GM21717 (cell line): ENCODE measurements around the gene PRKG1.

Experiments used
- ATAC-seq: cut with Tn5 transposase; IDR thresholded peaks from one replicate; pipeline ENCODE4 v1.9.1; 2021; ENCODE audit warnings: mild to moderate bottlenecking, moderate library complexity; ENCODE audit not compliant: unreplicated experiment

Gene PRKG1

DNA sequence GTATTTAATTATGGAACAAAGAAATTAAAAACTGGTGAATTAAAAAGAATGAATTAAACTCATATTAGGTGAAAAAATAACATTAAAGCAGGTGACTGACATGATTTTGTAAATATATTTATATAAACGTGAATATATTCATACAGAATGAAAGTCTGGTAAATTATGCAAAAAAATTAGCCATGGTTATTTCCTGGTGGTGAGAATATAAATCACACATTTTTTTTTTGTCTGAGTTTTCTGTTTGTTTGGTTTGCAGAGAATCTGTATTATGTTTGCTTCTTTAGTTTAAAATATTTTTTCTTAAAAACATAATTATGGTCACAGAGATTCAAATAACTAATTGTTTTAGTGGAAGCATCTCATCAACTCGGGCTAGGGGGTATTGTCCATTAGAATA lies 698.1 kb downstream of the PRKG1 start:
- no peak for ATAC-seq

DNA sequence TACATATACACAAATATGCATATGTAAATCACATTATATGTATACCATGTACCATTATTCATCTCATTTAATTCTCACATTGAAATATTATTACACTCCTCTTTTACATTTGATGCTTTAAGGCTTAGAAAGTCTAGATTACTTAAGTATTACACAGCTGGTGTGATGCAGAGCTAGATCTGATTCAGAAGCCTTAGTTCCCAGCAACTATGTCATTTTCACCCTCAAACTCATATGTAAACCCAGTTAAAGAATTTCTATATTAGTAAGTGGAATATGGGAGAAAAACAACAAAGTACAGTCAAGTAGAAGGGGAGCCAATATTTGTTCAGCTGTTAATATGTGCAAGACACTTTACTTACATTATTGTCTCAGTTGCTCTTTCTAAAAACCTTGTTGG lies 699.4 kb downstream of the PRKG1 start:
- no peak for ATAC-seq

GRCh38 chr10:51783941-51784340 lies 709.7 kb downstream of the PRKG1 start:
- ATAC-seq: no peak

DNA sequence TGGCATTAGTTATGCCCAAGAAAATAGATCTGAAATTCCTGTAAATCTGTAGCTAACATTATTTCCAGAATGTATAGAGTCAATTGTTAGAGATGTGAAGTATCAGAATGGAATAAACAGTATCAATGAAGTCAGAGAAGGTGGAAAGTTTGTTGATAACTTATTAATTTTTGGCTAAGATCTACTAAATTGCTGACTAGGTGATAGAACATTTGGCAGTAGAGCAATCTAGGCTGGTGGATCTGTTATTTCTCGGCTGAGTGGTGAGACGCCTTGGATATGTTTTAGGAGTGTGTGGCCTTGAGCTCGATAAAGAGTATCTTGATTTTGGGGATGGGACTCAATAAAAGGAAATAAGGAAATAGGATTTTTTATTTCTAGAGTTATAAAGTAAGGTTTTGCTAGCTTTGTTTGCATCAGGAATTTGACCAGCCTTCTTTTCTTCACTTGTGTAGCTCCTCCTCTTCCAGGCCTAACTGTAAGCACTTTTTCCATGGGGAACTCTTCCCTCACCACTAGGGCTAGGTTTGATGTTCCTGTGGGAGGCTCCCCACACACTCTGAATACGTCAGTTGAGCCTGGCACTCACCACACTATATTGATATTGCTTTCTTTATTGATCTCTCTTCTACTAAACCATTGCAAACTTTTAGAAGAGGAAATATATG lies 711.9 kb downstream of the PRKG1 start:
- ATAC-seq: no peak

GRCh38 chr10:51786684-51787035 lies 712.4 kb downstream of the PRKG1 start:
- no peak for ATAC-seq

GRCh38 chr10:51788273-51788672 lies 714.0 kb downstream of the PRKG1 start:
- no peak for ATAC-seq

GRCh38 chr10:51789118-51789517 lies 714.8 kb downstream of the PRKG1 start:
- ATAC-seq: no peak

DNA sequence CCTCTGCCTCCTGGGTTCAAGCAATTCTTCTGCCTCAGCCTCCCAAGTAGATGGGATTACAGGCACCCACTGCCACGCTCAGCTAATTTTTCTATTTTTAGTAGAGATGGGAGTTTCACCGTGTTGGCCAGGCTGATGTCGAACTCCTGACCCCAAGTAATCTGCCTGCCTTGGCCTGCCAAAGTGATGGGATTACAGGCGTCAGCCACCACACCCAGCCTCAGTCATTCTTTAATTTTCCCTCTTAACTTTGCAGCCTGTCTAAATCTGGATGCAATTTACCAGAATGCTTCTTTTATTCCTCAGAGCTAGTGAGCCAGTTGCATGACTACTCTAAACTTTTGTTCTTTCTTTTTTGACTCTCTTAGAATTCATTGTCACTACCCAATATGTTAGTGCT lies 715.6 kb downstream of the PRKG1 start:
- ATAC-seq: no peak

- no peak for ATAC-seq
Measured at GRCh38 chr10:51792678-51793077, 718.4 kb downstream of the PRKG1 start.

- ATAC-seq: no peak
Measured at GRCh38 chr10:51800121-51800520, 725.8 kb downstream of the PRKG1 start.

DNA sequence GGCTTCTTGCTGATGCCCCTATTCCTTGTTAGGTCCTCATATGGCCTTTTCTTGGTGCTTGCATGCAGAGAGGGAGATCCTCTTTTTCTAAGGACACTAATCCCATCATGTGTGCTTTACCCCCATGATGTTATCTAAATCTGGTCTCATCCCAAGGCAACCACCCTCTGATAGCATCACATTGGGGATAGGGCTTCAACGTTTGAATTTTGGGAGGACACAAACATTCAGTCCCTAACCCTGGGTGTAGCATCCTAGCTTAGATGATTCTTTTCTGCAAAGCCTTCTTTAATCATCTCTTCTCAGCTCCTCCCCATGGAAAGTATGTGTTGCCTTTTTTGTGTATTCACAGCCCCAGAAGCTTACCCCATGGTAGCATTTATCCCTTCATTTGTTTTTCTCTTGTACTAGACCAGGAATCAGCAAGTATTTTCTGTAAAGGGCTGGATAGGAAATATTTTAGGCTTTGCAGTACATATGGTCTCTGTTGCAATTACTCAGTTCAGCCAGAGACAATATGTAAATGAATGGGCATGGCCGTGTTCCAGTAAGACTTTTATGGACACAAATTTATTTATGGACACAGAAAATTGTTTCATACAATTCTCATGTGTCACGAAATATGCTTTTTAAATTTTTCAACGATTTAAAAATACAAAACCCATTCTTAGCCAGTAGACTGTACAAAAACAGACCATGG lies 726.6 kb downstream of the PRKG1 start:
- no peak for ATAC-seq

GRCh38 chr10:51802030-51802429 lies 727.7 kb downstream of the PRKG1 start:
- ATAC-seq: no peak

- no peak for ATAC-seq
Measured at GRCh38 chr10:51804866-51805265, 730.6 kb downstream of the PRKG1 start.

- no peak for ATAC-seq
Measured at GRCh38 chr10:51806079-51806835, 732.0 kb downstream of the PRKG1 start.

DNA sequence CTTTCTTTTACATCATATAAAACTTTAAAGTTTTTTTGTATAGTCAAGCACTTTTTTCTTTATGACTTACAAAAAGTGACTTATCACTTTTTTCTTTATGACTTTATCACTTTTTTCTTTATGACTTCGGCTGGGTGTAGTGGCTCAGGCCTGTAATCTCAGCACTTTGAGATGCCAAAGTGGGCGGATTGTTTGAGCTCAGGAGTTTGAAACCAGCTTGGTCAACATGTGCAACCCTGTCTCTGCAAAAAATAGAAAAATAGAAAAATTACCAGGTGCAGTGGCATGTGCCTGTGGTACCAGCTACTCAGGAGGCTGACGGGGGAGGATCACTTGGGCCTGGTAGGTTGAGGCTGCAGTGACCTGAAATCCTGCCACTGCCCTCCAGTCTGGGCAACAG lies 733.9 kb downstream of the PRKG1 start:
- ATAC-seq: no peak

DNA sequence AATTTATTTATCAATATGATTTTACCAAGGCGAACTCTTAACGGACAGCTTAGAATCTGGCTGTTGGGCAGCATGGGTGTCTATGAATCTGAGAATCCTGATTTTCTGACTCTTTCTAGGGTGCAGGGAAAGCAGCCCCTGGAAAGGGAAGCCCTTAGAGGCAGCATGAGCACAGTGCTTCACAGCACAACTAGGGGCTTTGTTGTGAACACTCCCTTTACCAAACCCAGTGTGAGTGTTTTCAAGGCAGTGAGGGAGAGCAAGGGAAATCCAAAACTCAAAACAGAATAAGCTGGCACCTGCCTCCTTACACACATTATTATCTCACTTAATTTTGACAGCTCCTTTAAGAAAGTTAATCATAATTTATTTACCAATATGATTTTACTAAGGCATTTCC lies 741.4 kb downstream of the PRKG1 start:
- no peak for ATAC-seq

DNA sequence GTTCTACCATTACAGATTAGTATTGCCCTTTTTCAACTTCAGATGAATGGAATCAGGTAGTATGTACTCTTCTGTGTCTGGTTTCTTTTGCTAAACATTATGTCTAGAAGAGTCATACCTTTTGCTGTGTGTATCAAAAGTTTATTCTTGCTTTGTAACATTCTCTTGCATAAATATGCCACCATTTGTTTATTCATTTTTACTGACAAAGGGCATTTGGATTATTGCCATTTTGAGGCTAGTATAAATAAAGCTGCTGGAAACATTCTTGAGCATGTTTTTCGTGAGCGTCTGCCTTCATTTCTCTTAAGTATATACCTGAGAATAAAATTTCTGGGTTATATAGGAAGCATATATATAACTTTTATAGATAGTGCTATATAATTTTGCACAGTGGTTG lies 746.8 kb downstream of the PRKG1 start:
- ATAC-seq: no peak

- ATAC-seq: no peak
Measured at GRCh38 chr10:51821745-51822144, 747.5 kb downstream of the PRKG1 start.

DNA sequence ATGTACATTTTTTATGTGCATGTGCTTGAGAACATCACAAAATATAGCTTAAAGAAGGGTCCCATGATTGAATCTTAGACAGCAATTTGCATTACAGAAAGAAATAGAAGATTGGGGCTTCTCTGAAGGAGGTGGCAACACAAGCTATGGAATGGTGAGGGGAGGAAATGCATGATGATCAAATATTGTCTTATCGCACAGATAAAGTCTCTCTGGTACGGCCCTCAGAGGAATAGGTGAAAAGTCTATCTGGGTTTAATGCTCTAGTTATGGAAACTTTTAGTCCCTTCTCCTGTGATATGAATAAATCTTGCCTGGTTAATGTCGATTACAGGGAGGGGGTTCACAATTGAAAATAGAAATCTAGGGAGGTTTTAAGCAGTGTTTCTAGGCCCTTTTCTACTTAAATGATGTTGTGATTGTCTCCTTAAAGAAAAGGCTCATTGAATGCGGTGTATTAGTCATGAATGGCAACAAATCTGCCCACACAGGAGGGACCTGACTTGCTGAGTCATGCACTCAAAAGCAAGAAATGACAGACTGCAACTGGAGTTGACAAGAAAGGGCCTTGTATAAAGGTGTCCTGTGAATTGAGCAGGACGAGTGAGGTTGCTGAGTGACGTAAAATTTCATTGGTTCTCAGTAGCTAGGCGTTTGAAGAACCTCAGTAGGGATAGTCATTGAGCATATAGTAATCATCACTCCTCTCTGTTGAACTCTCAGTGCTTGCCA lies 758.5 kb downstream of the PRKG1 start:
- peak; percentile 86 for ATAC-seq

DNA sequence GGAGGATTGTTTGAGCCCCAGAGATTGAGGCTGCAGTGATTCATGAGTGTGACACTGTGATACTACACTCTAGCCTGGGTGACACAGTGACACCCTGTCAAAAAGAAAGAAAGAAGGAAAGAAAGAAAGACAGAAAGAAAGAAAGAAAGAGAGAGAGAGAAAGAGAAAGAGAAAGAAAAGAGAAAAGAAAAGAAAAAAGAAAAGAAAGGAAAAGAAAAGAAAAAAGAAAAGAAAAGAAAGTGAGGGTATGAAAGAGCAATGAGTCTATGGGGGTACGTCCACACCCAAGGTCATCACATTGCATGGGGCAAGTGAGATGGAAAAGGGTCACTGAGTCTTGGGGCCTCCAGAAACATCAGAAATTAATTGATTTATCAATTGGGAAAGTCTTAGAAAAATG lies 760.3 kb downstream of the PRKG1 start:
- ATAC-seq: no peak

DNA sequence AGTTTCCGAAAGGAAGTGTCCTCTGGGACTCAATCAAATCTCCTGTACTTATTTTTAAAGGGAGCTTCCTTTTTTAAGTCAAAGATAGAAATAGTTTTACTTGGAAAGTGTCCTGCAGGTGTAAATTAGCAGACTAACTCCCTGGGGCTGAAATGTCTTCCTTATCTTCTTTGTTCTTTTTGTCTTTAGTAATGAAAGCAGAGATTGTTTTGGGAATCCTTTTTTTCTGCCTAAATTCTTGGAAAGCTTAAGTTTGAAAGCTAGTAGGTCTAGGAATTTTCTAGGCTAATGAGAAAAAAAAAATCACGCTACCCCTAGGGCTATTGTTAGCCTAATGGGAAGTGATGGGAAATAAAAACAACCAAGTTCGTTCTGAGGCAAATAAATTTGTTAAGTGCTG lies 764.2 kb downstream of the PRKG1 start:
- ATAC-seq: no peak
